Limb (tissue), 2 donors: Measurements from ENCODE around the gene RPS27L.
A peak's percentile ranks its signal among the peaks of the same experiment; 100 is the strongest.

Experiments used
- DNase-seq, 2 donors: peaks; one replicate each; pipeline ENCODE4 v3.0.0-alpha.2; 2016; ENCODE audit errors: extremely low spot score in 2 of 2

Gene RPS27L

DNA sequence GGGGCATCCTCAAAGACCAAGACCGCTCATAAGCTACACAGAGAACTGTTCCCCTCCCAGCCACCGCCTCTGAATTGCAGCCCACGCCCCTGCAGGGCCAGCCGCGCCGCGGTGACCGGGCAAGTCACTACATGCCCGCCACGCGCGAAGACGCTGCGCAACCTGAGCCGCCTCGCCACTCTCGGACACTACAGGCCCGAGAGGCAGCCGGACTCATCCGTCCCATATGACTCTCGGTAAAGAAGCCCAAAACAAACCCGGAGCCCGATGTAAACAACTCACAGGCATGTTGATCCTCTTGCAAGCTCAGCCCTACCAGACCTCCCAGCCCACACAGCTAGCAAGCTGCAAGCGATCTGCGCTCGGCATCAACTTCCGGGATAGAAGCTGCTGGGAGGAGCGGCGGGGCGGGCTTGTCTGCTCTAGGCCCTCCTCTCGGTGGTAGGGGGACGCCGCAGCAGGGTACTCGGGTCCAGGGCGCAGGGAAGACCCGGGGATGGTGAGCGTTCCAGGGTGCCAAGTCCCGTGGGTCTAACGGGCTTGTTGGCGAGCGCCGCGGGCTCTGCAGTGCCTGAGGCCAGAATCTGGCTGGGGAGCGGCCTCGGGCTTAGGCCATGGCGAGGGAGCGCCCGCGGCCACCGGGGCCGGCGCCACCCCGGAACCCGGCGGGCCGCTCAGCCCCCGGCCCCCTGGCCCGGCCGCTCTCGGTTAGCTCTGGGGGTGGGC is at the start of gene RPS27L:
RPS27L (minus strand) TSS at position 360 of the 726 bp plus-strand sequence; CDS start at position 288, 72 bp downstream.
- peak; percentile 92 to 93 for DNase-seq

DNA sequence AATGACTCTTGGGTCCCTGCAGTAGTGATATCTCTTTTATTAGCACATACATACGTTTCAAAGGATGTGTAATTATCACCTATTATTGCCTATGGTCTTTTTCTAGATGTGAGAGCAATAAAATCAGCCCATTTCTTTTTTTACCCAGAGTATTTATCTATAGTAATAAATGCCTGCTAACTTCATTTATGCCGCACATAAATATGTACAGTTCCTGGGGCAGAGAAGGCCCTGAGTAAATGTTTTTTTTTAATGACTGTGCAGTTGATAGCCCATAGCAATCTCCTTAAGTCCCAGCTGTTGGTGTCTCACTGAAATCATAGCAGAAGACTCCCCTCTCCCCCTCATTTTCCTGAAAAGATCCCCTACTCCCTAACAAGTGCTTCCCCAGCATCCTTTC is 48.8 kb upstream of the RPS27L start:
- no peak for DNase-seq

DNA sequence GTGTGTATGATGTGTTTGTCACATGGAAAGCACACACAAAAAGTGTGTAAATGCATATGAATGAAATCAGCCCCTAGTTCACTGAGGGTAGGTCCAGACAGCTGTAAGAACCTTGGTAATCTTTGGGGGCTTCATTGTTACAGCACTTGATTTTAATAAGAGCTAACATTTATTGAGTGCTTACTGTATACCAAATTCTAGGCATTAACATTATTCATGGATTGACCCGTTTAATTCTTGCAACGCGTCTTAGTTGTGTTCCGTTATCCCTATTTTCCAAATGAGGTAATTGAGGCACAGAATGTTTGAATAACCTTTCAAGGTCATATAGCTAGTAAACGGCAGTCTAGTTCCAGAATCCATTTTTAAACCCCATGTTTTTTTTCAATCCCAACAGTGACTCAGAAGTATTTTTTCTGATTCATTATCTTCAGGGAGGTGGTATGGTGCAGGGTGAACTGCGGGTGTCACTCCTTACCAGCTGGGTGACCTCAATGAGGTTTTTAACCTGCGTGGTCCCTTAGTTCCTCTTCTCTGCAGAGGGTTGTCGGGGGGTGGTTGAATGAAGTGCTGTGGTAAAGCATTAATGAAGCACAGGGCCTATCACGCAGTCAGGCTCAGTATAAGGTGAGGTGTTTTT is 46.3 kb upstream of the RPS27L start:
- no peak for DNase-seq

DNA sequence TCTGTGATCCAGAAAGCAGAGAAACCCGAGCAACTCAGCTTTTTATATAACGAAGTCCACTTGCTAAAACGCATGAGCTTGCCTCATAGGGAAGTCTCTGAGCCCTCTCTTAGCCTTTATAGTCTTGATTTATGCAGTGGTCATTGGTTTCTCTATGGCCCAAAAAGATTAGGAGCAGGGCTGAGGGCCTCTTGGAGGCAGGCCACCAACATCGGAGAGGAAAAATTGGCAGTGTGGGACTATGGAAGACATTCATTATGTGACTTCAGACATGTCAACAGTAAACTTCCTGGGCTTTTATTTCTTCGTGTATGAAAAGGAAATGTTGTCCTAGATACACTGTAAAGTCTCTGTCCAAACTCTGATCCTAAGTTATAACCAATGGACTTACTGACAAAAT is 45.6 kb upstream of the RPS27L start:
- DNase-seq, result no peak

DNA sequence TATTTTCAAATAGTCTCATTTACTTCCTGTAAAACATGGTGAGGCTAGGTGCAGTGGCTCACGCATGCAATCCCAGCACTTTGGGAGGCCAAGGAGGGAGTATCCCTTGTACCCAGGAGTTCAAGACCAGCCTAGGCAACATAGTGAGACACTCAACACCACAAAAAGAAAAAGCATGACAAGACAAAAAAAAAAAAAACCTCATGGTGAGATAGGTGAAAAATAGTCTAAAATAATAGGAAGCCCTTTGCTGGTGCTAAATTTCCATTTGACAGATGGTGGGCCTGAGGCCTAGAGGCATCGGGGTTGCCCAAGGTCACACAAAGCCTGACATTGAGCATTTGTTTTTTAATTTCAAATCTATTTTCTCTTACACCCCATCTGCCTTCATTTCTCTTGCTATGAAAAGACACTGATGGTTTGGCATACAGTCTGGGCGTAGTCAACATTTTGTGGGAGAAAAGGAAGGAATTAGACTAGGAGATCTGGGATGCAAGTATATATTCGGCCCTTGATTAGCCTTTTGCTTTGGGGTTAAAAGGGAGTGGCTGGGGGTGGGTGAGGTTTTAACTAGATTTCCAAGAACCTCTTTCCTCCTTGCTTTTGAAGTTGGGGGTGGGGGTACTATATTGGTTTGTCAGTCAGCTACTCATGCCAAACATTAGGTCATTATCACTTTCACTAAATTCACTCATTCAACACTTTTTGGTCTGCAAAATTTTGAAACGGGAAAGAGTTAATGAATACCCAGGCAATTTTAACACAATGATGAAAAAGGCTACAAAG is 43.4 kb upstream of the RPS27L start:
- no peak for DNase-seq

DNA sequence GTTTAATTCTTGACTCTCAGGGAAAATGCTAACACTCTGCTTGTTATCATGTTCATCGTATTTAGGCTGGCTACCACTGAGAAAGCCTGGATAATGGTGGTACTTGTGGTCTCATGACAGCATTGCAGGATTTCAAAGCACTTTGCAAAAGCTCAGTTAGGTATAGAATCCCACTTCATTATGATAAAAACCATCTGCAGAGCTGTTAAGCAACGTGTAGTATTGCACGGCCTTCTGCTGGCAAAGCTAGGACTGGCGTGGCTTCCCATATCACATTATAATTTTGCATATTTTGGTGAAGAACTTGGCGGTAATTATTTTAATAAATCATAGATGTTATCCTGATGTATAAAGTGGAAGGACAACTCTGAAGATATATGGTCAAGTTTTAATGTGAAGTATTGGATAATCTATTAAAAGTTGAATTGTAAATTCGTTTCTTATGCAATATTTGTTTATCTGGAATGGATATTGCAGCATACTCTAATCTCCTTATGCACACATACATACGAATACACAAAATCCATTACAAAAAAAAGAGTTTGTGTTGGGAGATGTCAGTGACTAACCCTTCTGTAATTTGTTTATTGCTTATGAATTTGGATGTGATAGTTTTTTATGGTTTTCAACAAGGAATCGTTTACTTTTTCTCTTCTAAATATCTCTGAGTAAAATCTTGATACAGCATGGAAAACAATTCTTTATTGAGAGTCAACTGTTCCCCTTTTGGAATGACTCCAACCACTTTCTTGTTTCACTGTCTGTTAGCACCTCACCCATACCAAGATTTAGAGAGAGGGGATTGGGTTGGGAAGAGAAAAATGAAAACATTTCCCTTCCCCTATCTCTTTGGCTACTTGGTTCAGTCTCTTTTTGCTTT is 41.3 kb upstream of the RPS27L start:
- no peak for DNase-seq

DNA sequence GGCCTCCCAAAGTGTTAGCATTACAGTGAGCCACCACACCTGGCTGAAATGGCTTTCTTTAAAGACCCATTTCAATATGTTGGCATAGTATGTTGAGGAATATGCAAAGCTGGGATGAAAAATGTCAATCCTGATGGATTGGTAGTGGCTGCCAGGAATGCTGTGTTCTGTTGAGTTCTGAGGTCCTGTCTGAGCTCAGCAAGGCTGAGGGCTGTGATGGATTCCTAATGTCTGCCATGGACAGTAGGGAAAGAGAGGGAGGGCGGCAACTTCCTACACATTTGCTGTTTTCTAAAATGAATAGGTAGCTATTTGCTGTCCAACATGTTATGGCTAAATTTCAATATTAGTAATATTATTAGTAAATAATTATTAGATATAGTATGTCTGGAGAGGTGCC is 40.3 kb upstream of the RPS27L start:
- no peak for DNase-seq

DNA sequence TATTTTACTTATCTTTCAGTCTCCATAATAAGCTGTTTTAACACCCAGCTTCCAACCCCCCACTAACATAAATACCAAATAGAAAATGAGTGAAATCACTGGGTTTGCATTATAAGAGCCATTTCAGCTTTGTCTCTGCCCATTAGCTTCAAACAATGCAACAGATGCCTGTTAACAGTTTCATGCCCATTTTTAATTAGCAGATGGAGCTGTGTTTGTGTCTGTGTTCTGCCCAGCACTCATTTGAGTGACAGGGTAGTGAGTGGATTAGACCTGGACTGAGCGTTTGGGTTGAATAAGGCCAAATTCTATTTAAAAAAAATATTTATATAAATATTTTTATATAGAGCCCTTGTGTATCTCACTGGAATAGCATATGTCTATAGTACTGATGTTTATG is 39.6 kb upstream of the RPS27L start:
- DNase-seq, result no peak

DNA sequence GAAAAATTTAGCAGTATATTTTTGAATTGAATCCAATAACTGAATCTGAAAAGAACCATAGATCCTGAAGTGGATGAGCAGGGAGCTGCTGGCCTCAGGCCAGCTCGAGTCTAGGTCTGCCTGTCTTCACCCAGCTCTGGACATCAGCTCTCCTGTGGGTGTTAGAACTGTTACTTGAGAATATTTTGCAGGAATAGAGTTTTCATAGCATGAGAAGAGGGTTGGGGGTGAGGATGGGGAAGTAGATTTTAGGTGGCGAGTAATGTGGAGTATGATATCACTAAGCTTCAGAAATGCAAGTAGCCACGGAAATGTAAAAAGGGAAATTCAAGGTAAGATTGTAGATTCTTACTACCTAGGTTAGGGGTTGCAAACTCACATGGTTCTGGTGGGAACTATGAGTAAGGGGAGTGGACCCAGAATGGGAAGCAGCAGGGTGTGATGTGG is 38.3 kb upstream of the RPS27L start:
- no peak for DNase-seq

DNA sequence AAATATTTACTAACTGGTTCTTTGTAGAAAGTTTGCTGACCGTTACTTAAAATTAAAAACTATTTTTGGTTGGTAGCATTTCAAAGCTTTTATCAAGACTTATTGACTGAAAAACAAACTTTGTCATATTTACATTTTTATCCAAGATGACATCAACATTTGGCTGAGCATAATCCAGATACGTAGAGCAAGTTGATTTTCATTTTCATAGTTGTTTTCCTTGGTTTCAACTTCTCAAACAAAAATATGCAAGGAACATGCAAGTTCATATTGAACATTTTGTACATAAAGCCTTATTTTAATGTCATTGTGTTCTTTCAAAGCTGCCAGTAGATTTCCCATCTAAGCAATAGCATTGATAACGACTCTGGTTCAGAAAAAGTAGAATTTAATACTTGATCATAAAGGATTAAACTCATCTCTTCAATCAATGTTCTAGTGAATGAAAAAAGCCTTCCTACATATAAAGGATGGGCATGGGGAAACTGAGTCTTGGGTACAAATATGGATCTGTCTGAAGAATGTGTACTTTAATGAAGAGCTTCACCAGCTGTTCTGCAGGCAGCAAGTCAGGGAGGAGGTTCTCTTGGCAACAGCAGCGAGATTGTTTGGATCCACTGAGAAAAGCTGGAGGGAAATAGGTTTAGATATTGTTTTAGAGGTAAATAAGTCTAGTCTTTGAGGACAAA is 37.7 kb upstream of the RPS27L start:
- DNase-seq, result no peak

DNA sequence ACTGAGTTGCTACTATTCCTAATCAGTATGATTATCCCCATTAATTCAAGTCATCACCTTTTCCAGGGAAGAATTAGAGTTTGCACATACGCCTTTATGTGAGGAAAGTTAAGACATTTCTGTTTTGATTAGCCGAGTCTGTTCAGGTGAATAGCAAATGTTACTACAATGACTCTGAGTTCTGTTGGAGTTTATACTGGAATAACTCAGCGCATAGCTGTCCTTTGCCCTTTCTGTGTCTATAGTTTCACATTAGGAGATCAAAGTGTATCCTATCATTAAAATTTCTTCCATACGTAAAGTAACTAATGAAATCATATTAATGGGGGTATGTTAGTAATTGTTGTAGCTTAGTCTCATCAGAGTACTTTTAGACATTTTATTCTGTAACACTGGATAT is 37.0 kb upstream of the RPS27L start:
- no peak for DNase-seq

DNA sequence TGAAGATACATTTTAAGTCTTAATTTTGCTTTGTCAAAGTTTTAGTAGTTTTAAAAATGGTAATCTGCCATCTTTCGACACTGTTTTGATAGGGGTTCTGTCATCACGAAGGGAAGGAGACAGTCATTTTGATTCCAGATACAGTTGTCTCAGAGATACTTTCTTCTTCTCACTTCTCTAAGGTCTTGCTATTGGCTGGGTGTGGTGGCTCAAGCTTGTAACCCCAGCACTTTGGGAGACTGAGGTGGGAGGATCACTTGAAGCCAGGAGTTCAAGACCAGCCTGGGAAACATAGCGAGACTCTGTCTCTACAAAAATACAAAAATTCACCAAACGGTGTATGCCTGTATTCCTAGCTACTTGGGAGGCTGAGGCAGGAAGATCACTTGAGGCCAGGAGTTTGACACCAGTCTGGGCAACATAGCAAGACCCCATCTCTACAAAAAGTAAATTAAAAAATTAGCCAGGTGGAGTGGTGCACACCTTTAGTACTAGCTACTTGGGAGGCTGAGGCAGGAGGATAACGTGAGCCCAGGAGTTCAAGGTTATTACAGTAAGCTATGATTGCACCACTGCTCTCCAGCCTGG is 35.4 kb upstream of the RPS27L start:
- no peak for DNase-seq

DNA sequence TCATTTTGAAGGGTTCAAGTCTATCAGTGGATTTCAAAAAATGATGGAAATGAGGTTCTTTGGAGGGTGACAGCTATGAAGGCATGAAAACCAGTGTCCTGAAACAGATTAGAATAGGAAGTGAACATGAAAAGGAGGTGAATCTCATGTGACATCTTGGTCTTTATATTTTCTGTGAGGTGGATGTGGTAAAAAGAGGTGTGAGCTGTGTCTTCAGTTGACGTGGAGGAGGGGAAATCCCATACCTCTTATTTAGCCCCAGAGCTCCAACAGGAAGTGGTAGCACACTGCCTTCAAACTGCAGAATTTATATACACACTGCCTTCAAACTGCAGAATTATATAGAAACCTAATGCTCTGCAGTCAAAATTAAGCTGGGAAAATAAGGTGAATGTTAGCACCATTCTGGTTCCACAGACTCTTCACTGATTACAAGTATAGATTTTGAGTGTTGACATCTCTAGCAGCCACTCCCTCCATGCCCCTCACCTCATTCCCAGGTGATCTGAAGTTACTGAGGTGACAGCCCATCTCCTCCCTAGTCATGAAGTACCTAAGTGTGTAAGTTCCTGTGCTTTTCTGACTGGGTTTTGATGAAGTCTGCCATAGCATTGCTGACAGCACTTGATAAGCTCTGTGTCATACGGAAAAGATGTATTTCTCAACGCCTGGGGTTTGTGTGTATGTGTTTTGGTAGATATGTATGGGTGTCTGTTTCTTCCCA is 34.8 kb upstream of the RPS27L start:
- no peak for DNase-seq

DNA sequence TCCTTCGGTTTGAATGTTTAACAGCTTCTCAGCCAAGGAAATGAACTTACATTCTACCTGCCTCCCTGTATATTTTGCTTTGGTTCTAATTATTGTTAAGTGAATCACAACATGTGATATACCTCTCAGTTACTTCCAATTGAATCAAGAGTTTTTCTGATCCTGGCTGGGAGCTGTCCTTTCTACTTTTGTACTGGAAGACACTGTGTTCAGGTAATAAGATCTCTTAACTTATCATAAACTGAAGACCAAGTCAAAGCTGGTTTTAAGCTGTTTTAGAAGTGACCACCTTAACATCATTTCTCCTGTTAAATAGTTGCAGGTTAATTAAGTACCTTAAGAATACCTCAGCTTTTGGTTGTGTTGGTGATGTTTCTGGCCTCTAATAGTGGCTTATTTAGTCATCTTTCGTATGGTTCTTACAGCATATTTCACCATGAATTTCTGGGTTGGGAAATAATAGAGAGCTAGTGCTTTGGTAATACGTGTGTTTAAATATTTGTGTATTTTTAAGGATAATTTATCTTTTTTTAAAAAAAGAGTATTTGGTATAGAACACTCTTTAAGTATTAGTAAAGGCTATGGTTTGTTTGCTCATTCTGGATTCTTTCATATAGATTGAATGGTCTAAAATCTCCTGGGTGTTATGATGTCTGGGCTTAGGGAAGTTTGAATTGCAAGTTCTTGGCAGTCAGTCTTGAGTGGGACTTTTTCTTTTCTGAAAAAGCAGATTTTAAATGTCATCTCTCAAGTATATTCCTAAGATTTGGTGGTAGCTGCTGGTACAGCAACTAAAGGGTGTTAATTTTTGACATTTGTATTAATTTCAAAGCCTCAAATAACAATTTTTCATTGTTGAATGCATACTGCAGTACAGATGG is 33.7 kb upstream of the RPS27L start:
- DNase-seq, result no peak

DNA sequence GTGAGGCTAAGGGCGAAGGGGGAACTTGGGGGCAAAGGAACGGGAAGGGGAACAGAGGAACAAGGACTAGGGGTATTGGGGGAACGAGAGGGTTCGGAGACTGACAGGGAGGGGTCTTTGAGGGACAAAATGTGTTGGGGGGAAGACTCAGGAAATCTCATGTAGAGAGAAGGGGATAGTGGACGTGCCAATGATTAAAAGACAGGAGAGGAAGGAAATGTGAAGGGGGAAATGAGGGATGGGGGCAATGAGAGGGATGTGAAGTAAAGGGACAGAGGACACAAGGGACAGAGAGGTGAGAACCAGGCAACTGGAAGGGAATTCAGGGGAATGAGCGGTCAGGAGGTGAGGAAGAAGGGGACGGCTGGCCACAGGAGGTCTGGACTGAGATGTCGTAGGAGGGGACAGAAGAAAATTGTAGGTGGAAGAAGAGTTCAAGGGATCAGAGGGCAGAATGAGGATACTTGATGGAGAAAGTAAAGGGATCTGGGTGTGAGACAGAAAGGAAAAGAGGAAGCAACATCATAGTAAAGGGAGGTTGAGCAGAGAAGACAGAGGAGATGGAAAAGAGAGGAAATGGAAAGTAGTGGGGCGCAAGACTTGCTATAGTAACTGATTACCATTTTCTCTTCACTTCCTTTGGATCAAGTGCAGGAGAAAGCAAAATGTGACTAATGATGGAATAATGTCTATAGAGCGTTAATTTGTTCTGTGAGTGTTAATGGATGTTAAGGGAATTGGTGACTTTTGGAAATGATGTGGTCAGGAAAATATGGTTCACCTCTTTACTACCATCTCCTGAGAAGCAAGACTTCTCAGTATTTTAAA is 32.9 kb upstream of the RPS27L start:
- DNase-seq, result no peak

DNA sequence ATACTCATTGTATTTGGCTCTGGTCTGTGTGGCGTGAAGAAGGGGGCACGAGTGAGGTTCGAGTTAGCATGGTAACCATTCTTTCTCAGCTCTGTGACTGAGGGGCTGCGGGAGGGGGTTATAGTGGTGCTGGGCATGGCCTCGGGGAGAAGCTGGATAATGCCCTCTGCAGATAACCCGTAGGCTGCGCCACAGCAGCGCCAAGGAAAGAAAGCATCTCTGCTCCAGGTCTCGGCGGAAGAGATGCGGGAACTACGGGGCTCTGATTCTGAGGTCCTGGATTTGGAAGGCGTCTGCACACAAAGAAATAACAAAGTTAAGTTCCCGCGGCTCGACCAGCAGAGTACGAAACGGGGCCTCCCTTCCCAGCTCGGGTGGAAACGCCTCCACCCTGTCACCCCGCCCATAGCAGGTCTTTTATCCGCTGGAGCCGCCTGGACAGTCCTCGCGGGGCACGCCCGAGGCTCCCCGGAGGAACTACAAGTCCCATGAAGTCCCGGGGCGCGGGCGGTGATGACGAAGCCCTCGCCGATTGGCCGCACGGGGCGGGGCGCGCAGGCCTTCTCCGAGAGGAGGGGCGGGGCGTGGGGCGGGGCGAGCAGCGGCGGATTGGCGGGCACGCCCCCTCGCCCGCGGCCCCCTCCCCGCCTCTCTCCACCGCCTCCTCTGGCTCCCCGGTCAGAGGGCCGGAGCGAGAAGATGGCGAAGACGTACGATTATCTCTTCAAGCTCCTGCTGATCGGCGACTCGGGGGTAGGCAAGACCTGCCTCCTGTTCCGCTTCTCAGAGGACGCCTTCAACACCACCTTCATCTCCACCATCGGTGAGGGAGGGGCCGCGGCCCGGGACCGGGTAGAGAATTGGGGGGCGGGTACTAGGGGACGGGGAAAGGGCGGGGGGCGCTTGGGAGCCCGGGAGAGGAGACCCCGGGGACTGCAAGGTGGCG is 31.9 kb upstream of the RPS27L start, which contains the start of gene RAB8B:
RAB8B (plus strand) TSS at position 681 of the 946 bp plus-strand sequence; CDS start at position 700, 19 bp downstream.
- peak; percentile 96 to 100 for DNase-seq
